DOHH2 (cell line): ENCODE measurements around the gene CDC25B.

ENCODE experiments used
- H3F3A ChIP-seq: fragments of 200-600 bp; sonication (generic), shearing (Covaris generic); 2 replicates; pipeline ENCODE4 v1.6.0; 2016; ENCODE audit warnings: antibody characterized with exemption, mild to moderate bottlenecking; ENCODE audit not compliant: control insufficient read depth, insufficient read depth
- H3K27ac ChIP-seq: fragments of 200-600 bp; sonication (generic); 2 replicates; pipeline ENCODE4 v1.5.1; 2014; ENCODE audit warnings: low read depth, mild to moderate bottlenecking, low read length, moderate library complexity
- H3K27me3 ChIP-seq: fragments of 200-600 bp; sonication (generic); 2 replicates; pipeline ENCODE4 v1.6.1; 2014; ENCODE audit warnings: mild to moderate bottlenecking, low read length, mixed read lengths; ENCODE audit not compliant: control insufficient read depth
- H3K36me3 ChIP-seq: fragments of 200-600 bp; sonication (generic); 2 replicates; pipeline ENCODE4 v1.6.1; 2014; ENCODE audit warnings: mild to moderate bottlenecking, low read length, moderate library complexity, mixed read lengths; ENCODE audit not compliant: control insufficient read depth
- H3K4me1 ChIP-seq: fragments of 200-600 bp; sonication (generic); 2 replicates; pipeline ENCODE4 v1.6.1; 2014; ENCODE audit warnings: mild to moderate bottlenecking, low read length, mixed read lengths; ENCODE audit not compliant: control insufficient read depth
- H3K4me2 ChIP-seq: fragments of 200-600 bp; sonication (generic); 2 replicates; pipeline ENCODE4 v1.6.0; 2014; ENCODE audit warnings: mild to moderate bottlenecking, low read length, moderate library complexity
- H3K4me3 ChIP-seq: fragments of 200-600 bp; sonication (generic); 2 replicates; pipeline ENCODE4 v1.5.1; 2014; ENCODE audit warnings: mild to moderate bottlenecking, low read length, mixed read lengths
- H3K79me2 ChIP-seq: fragments of 200-600 bp; sonication (generic); 2 replicates; pipeline ENCODE4 v1.6.1; 2014; ENCODE audit warnings: mild to moderate bottlenecking, low read length, mixed read lengths; ENCODE audit not compliant: control insufficient read depth
- H3K9me2 ChIP-seq: fragments of 200-600 bp; sonication (generic); replicated peaks from 2 replicates; pipeline ENCODE4 v1.6.1; 2014; ENCODE audit warnings: mild to moderate bottlenecking, low read length, mixed read lengths; ENCODE audit not compliant: control insufficient read depth
- H3K9me3 ChIP-seq: fragments of 200-600 bp; sonication (generic); 2 replicates; pipeline ENCODE4 v1.6.1; 2014; ENCODE audit warnings: antibody characterized with exemption, low read length, mixed read lengths; ENCODE audit not compliant: control insufficient read depth, insufficient read depth
- H4K20me1 ChIP-seq: fragments of 200-600 bp; sonication (generic); 2 replicates; pipeline ENCODE4 v1.6.0; 2014; ENCODE audit warnings: low read depth, mild to moderate bottlenecking, antibody characterized with exemption, low read length, moderate library complexity; ENCODE audit not compliant: control insufficient read depth, insufficient read depth
- CTCF ChIP-seq: fragments of 200-600 bp; sonication (generic); IDR thresholded peaks from one replicate; pipeline ENCODE4 v1.5.1; 2014; ENCODE audit warnings: antibody characterized with exemption, mild to moderate bottlenecking, low read depth, low read length; ENCODE audit not compliant: poor library complexity, severe bottlenecking
- EZH2phosphoT487 ChIP-seq: fragments of 200-600 bp; sonication (generic); IDR thresholded peaks from 2 replicates; pipeline ENCODE4 v1.6.1; 2017; ENCODE audit warnings: borderline replicate concordance, mild to moderate bottlenecking, antibody characterized with exemption, low read length, moderate library complexity, mixed read lengths

CDC25B gene

DNA sequence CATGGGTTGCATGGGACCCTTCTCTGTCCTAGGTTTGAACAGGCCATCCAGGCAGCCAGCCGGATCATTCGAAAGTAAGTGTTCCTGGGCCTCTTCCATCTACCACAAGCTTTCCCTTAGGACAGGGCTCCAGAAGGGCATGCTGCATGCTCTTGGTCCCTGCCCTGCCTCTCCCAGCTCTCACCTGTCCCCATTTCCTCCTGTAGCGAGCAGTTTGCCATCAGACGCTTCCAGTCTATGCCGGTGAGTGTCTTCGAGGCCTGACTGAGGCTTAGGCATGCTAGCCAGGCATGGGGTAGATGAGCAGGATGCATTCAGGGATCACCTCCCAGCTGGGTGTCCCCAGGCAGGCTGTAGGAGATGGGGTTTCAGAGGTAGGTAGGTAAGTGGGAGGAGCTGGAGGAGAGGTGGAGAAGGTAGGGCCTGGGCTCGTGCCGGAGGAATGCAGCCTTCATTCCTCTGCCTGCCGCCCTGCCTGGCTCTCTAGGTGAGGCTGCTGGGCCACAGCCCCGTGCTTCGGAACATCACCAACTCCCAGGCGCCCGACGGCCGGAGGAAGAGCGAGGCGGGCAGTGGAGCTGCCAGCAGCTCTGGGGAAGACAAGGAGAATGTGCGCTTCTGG is 4.3 kb downstream of the CDC25B start:
- peak overlapping the region; percentile 75 for H3K4me3 ChIP-seq
- no peaks in the 10 kb centered on the region for H3K27me3 ChIP-seq
- H3K27ac ChIP-seq, result no peak overlapping the region
- H3K4me1 ChIP-seq, result peaks cover 44% of the 10 kb centered on the region
- no peaks in the 10 kb centered on the region for H3K9me2 ChIP-seq
- H3F3A ChIP-seq, result peaks cover 11% of the 10 kb centered on the region; the same call in 1 of the 2 replicates
- no peaks in the 10 kb centered on the region for H3K9me3 ChIP-seq
- peaks cover 26% of the 10 kb centered on the region for H3K79me2 ChIP-seq
- H4K20me1 ChIP-seq, result no peaks in the 10 kb centered on the region
- peaks cover 63% of the 10 kb centered on the region for H3K36me3 ChIP-seq
- peak overlapping the region; percentile 83 for H3K4me2 ChIP-seq
- TF ChIP-seq EZH2phosphoT487 (no peak), CTCF (no peak)

GRCh38 chr20:3800878-3801260 is 4.8 kb downstream of the CDC25B start:
- no peaks in the 10 kb centered on the region for H3K27me3 ChIP-seq
- H3K9me3 ChIP-seq, result no peaks in the 10 kb centered on the region
- H3K4me2 ChIP-seq, result no peak overlapping the region
- H3K27ac ChIP-seq, result no peak overlapping the region
- TF ChIP-seq CTCF (no peak), EZH2phosphoT487 (no peak)
- H3K79me2 ChIP-seq, result peaks cover 26% of the 10 kb centered on the region
- H3K4me1 ChIP-seq, result peaks cover 39% of the 10 kb centered on the region
- no peaks in the 10 kb centered on the region for H4K20me1 ChIP-seq
- H3F3A ChIP-seq, result peaks cover 11% of the 10 kb centered on the region; the same call in 1 of the 2 replicates
- H3K36me3 ChIP-seq, result peaks cover 68% of the 10 kb centered on the region
- H3K9me2 ChIP-seq, result no peaks in the 10 kb centered on the region
- H3K4me3 ChIP-seq, result no peak overlapping the region

DNA sequence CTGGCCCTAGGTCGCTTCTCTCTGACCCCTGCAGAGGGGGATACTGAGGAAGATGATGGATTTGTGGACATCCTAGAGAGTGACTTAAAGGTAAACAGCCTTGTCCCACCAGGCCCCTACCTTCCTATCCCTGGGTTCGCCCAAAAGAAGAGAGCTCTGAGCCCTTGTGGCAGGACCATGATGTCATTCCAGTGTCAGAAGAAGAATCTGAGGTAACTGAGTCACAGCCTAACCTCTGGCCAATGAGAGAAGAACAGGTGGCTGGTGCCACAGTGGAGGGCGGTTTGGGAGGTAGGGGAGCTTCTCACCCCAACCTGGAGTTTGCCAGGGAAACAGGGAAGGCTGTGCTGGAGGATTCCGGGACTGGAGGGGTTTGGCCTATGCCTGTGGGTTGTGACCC is 5.2 kb downstream of the CDC25B start:
- Histone ChIP-seq H3K79me2 (peaks cover 26% of the 10 kb centered on the region), H3K4me1 (peaks cover 39% of the 10 kb centered on the region), H3K27ac (no peak overlapping the region)

More for the DNA sequence above, 5.2 kb downstream of the CDC25B start:
- H3K36me3 ChIP-seq, result peaks cover 71% of the 10 kb centered on the region
- H3K9me3 ChIP-seq, result no peaks in the 10 kb centered on the region
- H3F3A ChIP-seq, result peaks cover 11% of the 10 kb centered on the region; the same call in 1 of the 2 replicates
- H3K4me3 ChIP-seq, result no peak overlapping the region
- H4K20me1 ChIP-seq, result no peaks in the 10 kb centered on the region
- TF ChIP-seq CTCF (no peak), EZH2phosphoT487 (no peak)
- H3K4me2 ChIP-seq, result no peak overlapping the region
- H3K27me3 ChIP-seq, result no peaks in the 10 kb centered on the region
- H3K9me2 ChIP-seq, result no peaks in the 10 kb centered on the region
